IPS-20b (cell line): Measurements from ENCODE around the gene CACNB1.

Source experiments
- H3K27ac ChIP-seq: one replicate; pipeline ENCODE4 v1.5.1; 2013; ENCODE audit warnings: low read length
- H3K27me3 ChIP-seq: 2 replicates; pipeline ENCODE4 v1.6.1; 2013; ENCODE audit warnings: mild to moderate bottlenecking, low read length, inconsistent platforms; ENCODE audit not compliant: insufficient read depth
- H3K36me3 ChIP-seq: 2 replicates; pipeline ENCODE4 v1.6.1; 2013; ENCODE audit warnings: low read depth, mild to moderate bottlenecking, inconsistent platforms, low read length, moderate library complexity; ENCODE audit not compliant: insufficient read depth
- H3K4me1 ChIP-seq: 2 replicates; pipeline ENCODE4 v1.6.1; 2013; ENCODE audit warnings: mild to moderate bottlenecking, control low read depth, inconsistent platforms, low read length, moderate library complexity; ENCODE audit not compliant: insufficient read depth
- H3K4me3 ChIP-seq: 2 replicates; pipeline ENCODE4 v1.5.1; 2013; ENCODE audit warnings: mild to moderate bottlenecking, low read length, inconsistent platforms
- H3K9ac ChIP-seq: 2 replicates; pipeline ENCODE4 v1.6.1; 2013; ENCODE audit warnings: low read depth, mild to moderate bottlenecking, inconsistent platforms, low read length, moderate library complexity
- H3K9me3 ChIP-seq: 2 replicates; pipeline ENCODE4 v1.6.1; 2013; ENCODE audit warnings: mild to moderate bottlenecking, low read depth, low read length, inconsistent platforms; ENCODE audit not compliant: insufficient read depth

Gene CACNB1

GRCh38 chr17:39196241-39196807 lies 1.1 kb downstream of the CACNB1 start:
- peak overlapping the region; percentile 61 for H3K9ac ChIP-seq

DNA sequence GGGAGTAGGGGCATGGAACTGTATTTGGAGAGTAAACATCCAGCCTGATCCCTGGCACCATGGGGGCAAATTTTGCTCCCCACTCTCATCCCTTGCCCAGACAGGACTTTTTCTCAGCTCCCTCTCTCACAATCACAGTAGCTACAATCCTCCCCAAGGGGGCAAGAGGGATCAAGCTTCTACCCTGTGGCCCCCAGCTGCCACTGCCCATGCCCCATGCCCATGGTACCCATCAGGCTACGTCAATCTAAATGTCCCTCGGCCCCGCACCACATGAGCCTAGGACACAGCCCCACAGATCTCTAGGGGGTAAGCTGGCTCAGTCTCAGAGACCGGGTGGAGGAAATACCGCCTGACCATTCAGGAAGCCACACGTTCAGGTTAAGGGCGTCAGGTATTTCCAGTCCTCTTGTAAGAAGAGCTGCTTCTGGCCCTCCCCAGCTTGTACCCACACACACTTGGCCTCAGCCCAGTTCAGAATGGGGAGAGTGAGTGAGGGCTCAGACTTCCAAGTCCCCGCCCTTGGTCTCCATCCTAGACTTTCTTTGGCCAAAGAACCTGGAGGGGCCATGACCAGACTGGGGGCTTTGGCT lies 1.8 kb downstream of the CACNB1 start:
- Histone ChIP-seq H3K4me1 (peaks cover 12% of the 10 kb centered on the region; the same call in 1 of the 2 replicates), H3K36me3 (peaks cover 34% of the 10 kb centered on the region), H3K27ac (no peak overlapping the region), H3K9ac (peak overlapping the region; percentile 61; the same call in 1 of the 2 replicates), H3K4me3 (peak overlapping the region; percentile 85), H3K9me3 (no peaks in the 10 kb centered on the region), H3K27me3 (no peaks in the 10 kb centered on the region)

More at GRCh38 chr17:39196241-39196807, 1.1 kb downstream of the CACNB1 start:
- Histone ChIP-seq H3K4me3 (peak overlapping the region; percentile 85; the same call in 1 of the 2 replicates), H3K27ac (no peak overlapping the region), H3K9me3 (no peaks in the 10 kb centered on the region), H3K27me3 (no peaks in the 10 kb centered on the region), H3K4me1 (peaks cover 16% of the 10 kb centered on the region; the same call in 1 of the 2 replicates), H3K36me3 (peaks cover 37% of the 10 kb centered on the region)

- Histone ChIP-seq H3K27ac (peak overlapping the region; percentile 12), H3K4me3 (peak overlapping the region; percentile 85), H3K27me3 (no peaks in the 10 kb centered on the region), H3K9me3 (no peaks in the 10 kb centered on the region), H3K9ac (peak overlapping the region; percentile 24; the same call in 1 of the 2 replicates), H3K4me1 (peaks cover 12% of the 10 kb centered on the region; the same call in 1 of the 2 replicates), H3K36me3 (peaks cover 32% of the 10 kb centered on the region)
Observed at GRCh38 chr17:39194985-39195524, 2.4 kb downstream of the CACNB1 start.

DNA sequence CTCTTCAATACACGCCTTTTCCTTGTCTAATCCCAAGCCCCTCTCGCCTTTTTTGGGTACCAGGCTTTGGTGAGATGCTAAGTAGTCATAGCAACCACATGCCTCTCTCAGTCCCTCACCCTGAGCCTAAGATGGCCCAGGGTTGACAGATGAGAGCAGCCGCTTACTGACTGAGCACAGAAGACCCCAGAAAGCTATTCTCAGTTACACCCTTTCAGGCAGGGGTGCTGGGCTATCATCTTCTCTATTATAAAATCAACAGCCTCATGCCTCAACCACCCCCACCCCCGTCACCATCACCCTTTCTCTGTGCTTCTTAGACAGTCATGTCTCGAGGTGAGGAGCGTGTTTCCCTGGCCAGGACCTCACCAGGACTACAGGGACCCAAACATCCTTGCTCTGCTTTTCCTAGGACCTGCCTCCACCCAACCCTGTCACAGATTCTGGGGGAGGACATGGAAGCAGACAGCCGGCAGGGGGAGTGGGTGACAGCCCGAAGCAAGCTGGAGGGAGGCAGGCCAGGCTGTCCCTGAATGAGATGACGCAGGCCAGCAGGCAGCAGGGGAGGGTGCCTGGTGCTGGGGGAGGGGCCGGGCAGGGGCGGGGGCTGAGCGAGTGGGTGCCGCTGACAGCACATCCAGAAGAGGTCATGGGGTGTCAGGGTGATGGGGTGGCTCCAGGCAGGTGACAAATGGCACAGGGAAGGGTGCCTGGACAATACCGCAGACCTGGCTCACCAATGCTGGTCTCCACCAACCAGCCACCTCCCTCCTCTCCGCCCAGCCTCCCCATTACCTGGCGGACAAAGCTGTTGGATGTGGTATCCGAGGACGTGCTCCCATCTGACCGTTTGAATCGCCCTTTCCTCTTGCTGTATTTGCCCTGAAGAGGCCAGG lies 3.1 kb downstream of the CACNB1 start:
- H3K4me1 ChIP-seq, result peaks cover 12% of the 10 kb centered on the region; the same call in 1 of the 2 replicates
- H3K9ac ChIP-seq, result peak overlapping the region; percentile 24; the same call in 1 of the 2 replicates
- H3K9me3 ChIP-seq, result no peaks in the 10 kb centered on the region
- peak overlapping the region; percentile 12 for H3K27ac ChIP-seq
- H3K4me3 ChIP-seq, result peak overlapping the region; percentile 85
- H3K27me3 ChIP-seq, result no peaks in the 10 kb centered on the region
- peaks cover 32% of the 10 kb centered on the region for H3K36me3 ChIP-seq

- Histone ChIP-seq H3K4me3 (no peak overlapping the region), H3K27me3 (no peaks in the 10 kb centered on the region), H3K9me3 (no peaks in the 10 kb centered on the region), H3K27ac (no peak overlapping the region), H3K36me3 (peaks cover 37% of the 10 kb centered on the region), H3K9ac (no peak overlapping the region), H3K4me1 (peaks cover 10% of the 10 kb centered on the region; the same call in 1 of the 2 replicates)
Observed at GRCh38 chr17:39193346-39193745, 4.1 kb downstream of the CACNB1 start.

- Histone ChIP-seq H3K9ac (no peak overlapping the region), H3K36me3 (peaks cover 41% of the 10 kb centered on the region), H3K27ac (no peak overlapping the region), H3K4me1 (peaks cover 6% of the 10 kb centered on the region; the same call in 1 of the 2 replicates), H3K9me3 (no peaks in the 10 kb centered on the region), H3K27me3 (no peaks in the 10 kb centered on the region), H3K4me3 (no peak overlapping the region)
Observed at GRCh38 chr17:39192901-39193300, 4.6 kb downstream of the CACNB1 start.

- Histone ChIP-seq H3K9me3 (no peaks in the 10 kb centered on the region), H3K9ac (no peak overlapping the region), H3K27ac (no peak overlapping the region), H3K36me3 (peaks cover 51% of the 10 kb centered on the region), H3K4me1 (peaks cover 5% of the 10 kb centered on the region; the same call in 1 of the 2 replicates), H3K27me3 (no peaks in the 10 kb centered on the region), H3K4me3 (no peak overlapping the region)
Observed at GRCh38 chr17:39191750-39192510, 5.5 kb downstream of the CACNB1 start.

GRCh38 chr17:39187152-39187830 lies 10.2 kb downstream of the CACNB1 start:
- Histone ChIP-seq H3K4me3 (no peak overlapping the region), H3K4me1 (no peaks in the 10 kb centered on the region), H3K9ac (no peak overlapping the region), H3K36me3 (peaks cover 75% of the 10 kb centered on the region), H3K27me3 (no peaks in the 10 kb centered on the region), H3K27ac (no peak overlapping the region), H3K9me3 (no peaks in the 10 kb centered on the region)

DNA sequence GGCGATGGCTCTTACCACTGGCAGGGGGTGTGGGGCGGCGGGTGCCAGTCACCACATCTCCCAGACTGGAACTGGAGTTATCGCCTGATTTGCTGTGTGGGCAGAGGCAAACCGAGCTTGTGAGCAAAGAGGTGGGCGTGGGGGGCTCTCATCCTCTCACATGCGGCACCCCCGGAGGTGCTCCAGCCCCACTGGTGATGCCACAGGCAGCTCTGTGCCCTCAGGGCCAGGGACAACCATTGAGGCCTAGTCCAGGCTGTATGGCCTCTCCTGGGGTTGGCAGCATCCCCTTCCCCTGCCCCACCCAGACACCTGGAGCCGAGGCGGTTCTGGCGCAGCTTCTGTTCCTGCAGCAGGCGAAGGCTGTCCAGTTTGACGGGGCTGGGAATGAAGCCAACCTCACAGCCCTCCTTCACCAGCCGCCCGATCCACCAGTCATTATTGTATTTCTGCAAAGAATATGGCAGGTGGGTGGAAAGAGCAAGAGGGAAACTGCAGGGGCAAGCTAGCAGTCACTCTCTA lies 10.9 kb downstream of the CACNB1 start:
- Histone ChIP-seq H3K4me3 (no peak overlapping the region), H3K9ac (no peak overlapping the region), H3K9me3 (no peaks in the 10 kb centered on the region), H3K4me1 (no peaks in the 10 kb centered on the region), H3K27ac (no peak overlapping the region), H3K27me3 (no peaks in the 10 kb centered on the region), H3K36me3 (peaks cover 67% of the 10 kb centered on the region)

- Histone ChIP-seq H3K27ac (no peak overlapping the region), H3K9me3 (no peaks in the 10 kb centered on the region), H3K4me1 (no peaks in the 10 kb centered on the region), H3K4me3 (no peak overlapping the region), H3K27me3 (no peaks in the 10 kb centered on the region), H3K36me3 (peaks cover 66% of the 10 kb centered on the region), H3K9ac (no peak overlapping the region)
Observed at GRCh38 chr17:39183720-39184119, 13.7 kb downstream of the CACNB1 start.
